Measurements from ENCODE around the gene RNF5.

RNF5 gene

DNA sequence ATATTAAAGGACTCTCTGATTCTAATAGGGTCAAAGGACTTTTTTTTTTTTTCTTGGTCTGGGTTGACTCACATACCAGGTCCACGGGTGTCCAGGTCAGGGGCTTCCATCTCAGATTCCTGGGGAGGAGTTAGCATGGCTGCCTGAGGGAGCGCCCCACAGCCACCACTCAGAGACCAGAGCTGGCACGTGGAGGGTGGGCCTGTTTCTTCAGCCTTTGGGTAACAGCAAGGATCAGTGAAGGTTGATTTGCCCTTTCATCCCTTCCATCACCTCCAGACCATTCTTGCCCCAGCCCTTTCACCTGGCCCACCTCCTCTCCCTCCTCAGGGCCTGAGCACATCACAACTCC is 20.1 kb downstream of the RNF5 start:
- TF ChIP-seq, protein P1, sequence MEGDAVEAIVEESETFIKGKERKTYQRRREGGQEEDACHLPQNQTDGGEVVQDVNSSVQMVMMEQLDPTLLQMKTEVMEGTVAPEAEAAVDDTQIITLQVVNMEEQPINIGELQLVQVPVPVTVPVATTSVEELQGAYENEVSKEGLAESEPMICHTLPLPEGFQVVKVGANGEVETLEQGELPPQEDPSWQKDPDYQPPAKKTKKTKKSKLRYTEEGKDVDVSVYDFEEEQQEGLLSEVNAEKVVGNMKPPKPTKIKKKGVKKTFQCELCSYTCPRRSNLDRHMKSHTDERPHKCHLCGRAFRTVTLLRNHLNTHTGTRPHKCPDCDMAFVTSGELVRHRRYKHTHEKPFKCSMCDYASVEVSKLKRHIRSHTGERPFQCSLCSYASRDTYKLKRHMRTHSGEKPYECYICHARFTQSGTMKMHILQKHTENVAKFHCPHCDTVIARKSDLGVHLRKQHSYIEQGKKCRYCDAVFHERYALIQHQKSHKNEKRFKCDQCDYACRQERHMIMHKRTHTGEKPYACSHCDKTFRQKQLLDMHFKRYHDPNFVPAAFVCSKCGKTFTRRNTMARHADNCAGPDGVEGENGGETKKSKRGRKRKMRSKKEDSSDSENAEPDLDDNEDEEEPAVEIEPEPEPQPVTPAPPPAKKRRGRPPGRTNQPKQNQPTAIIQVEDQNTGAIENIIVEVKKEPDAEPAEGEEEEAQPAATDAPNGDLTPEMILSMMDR (IDR thresholded peaks at IDR 0.05; ENCODE audit: poor library complexity, severe bottlenecking) = no peak
- no peaks in the 10 kb centered on the region for H3K9me3 ChIP-seq (ENCODE audit: severe bottlenecking)
- no peak overlapping the region for H3K4me3 ChIP-seq (ENCODE audit: severe bottlenecking)
- H3K27ac ChIP-seq (ENCODE audit: poor library complexity, severe bottlenecking) = no peak overlapping the region
- no peak for ATAC-seq (ENCODE audit: low read depth)
- H3K36me3 ChIP-seq (ENCODE audit: low read depth) = no peaks in the 10 kb centered on the region
- H3K27me3 ChIP-seq (ENCODE audit: insufficient read depth, poor library complexity, severe bottlenecking) = no peaks in the 10 kb centered on the region
- H3K4me1 ChIP-seq (ENCODE audit: insufficient read depth, poor library complexity, severe bottlenecking) = peaks cover 2% of the 10 kb centered on the region
- DNase-seq (ENCODE audit: low spot score) = no peak

DNA sequence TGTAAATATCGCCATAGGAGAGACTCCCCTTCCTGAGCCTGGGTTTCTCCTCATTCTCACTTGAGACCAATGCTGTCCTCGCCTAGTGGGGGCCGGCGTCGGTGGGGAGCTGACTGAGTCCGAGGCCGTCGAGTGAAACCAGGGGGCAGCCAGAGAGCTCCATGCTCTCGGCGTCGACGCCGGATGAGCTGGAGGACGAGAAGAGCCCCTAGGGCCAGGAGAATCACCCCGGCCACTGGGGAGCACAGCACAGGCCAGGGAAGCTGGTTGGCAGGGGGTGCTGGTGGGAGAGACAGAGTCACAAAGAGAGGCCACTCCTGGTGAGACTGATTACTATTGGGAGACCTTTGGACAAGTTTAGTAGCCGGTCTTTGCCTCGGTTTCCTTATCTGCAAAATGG is 20.7 kb downstream of the RNF5 start:
- no peaks in the 10 kb centered on the region for H3K9me3 ChIP-seq (ENCODE audit: severe bottlenecking)
- H3K36me3 ChIP-seq (ENCODE audit: low read depth) = no peaks in the 10 kb centered on the region
- ATAC-seq (ENCODE audit: low read depth) (no peak), DNase-seq (ENCODE audit: low spot score) (no peak)
- TF ChIP-seq, protein P1 (IDR thresholded peaks at IDR 0.05; ENCODE audit: poor library complexity, severe bottlenecking) = no peak
- H3K4me1 ChIP-seq (ENCODE audit: insufficient read depth, poor library complexity, severe bottlenecking) = peaks cover 2% of the 10 kb centered on the region
- no peaks in the 10 kb centered on the region for H3K27me3 ChIP-seq (ENCODE audit: insufficient read depth, poor library complexity, severe bottlenecking)
- no peak overlapping the region for H3K4me3 ChIP-seq (ENCODE audit: severe bottlenecking)
- no peak overlapping the region for H3K27ac ChIP-seq (ENCODE audit: poor library complexity, severe bottlenecking)

DNA sequence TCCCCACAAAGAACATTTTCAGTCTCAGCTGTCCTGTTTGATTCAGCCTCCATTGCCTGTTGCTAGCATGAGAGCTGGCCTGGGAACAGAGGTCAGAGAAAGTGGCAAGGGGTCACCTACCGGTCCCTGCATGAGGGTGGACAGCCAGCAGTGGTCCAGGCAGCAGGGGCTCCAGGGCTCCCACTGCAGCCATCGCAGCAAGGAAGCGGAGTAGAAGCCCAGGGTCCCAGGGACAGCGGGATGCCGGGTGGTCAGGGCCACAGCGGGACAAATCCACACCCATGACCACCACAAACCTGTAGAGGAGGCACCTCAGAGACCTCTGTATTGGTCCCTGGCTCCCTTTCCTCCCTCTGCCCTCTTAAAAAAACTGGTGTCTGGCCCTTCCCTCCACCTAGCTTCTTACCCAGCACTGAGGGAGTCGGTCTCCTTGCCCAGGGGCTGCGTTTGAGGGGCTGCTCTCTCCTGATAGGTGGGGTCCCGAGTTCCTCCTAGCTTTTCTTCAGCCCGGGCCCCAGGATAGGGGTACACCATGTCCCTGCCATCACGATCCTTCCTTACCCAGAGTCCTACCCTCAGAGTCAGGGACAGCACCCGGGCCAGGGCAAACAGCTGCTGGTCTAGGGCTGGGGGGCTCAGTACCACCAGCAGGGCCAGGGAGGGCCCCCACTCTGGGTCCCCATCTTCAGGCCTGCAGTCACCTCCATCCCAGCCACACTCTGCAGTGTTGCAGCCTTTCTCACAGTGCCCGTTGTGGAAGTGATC is 22.7 kb downstream of the RNF5 start:
- no peak for ATAC-seq (ENCODE audit: low read depth)
- H3K4me1 ChIP-seq (ENCODE audit: insufficient read depth, poor library complexity, severe bottlenecking) = no peaks in the 10 kb centered on the region
- no peaks in the 10 kb centered on the region for H3K9me3 ChIP-seq (ENCODE audit: severe bottlenecking)
- no peaks in the 10 kb centered on the region for H3K27me3 ChIP-seq (ENCODE audit: insufficient read depth, poor library complexity, severe bottlenecking)
- no peaks in the 10 kb centered on the region for H3K36me3 ChIP-seq (ENCODE audit: low read depth)
- no peak for DNase-seq (ENCODE audit: low spot score)
- no peak overlapping the region for H3K27ac ChIP-seq (ENCODE audit: poor library complexity, severe bottlenecking)
- H3K4me3 ChIP-seq (ENCODE audit: severe bottlenecking) = no peak overlapping the region
- TF ChIP-seq, protein P1 (IDR thresholded peaks at IDR 0.05; ENCODE audit: poor library complexity, severe bottlenecking) = no peak

DNA sequence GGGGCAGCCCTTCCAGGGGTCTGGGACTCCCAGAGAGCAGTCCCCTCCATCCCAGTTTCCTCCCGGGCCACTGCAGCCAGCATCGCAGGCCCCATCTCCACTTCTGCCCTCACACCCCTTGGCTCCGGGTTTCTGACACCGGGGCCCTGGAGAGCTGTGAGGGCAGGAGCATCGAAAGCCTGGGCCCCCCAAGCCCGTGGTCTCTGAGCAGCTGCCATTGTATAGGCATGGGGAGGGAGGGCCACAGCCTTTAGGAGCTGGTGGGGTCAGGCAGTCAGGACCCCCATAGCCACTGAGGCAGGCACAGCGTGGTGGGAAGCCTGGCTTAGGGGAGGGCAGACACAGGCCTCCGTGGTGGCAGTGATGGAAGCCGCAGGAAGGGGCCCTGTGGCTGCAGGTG is 24.0 kb downstream of the RNF5 start:
- Histone ChIP-seq H3K27ac (ENCODE audit: poor library complexity, severe bottlenecking) (no peak overlapping the region), H3K36me3 (ENCODE audit: low read depth) (no peaks in the 10 kb centered on the region), H3K27me3 (ENCODE audit: insufficient read depth, poor library complexity, severe bottlenecking) (no peaks in the 10 kb centered on the region), H3K4me3 (ENCODE audit: severe bottlenecking) (no peak overlapping the region), H3K9me3 (ENCODE audit: severe bottlenecking) (no peaks in the 10 kb centered on the region), H3K4me1 (ENCODE audit: insufficient read depth, poor library complexity, severe bottlenecking) (no peaks in the 10 kb centered on the region)
- TF ChIP-seq, protein P1 (IDR thresholded peaks at IDR 0.05; ENCODE audit: poor library complexity, severe bottlenecking) = no peak
- no peak for DNase-seq (ENCODE audit: low spot score)
- ATAC-seq (ENCODE audit: low read depth) = no peak

All from RWPE2 (cell line).